GM10248 (cell line): ENCODE results near the gene BTBD16.

Source experiments
- CTCF ChIA-PET: fragments of 300-600 bp; sonication (Branson Sonifier 250); formaldehyde crosslinking; extraction: SDS; loops from one replicate; lab custom pipeline; 2021; ENCODE audit warnings: antibody characterized with exemption; lab: Yijun Ruan, JAX
- POLR2A ChIA-PET: fragments of 350-650 bp; sonication (Branson Sonifier 250); formaldehyde crosslinking; extraction: SDS; loops from one replicate; lab custom pipeline; 2020; ENCODE audit warnings: antibody characterized with exemption; lab: Yijun Ruan, JAX
- DNase-seq: peaks from one replicate; pipeline ENCODE4 v3.0.0; 2012; ENCODE audit errors: extremely low spot score
- CTCF ChIP-seq: IDR thresholded peaks from 2 replicates; pipeline ENCODE4 v1.5.1; 2012; ENCODE audit warnings: mild to moderate bottlenecking, low read depth; ENCODE audit errors: extremely low read depth, missing control alignments, control extremely low read depth

Gene BTBD16

GRCh38 chr10:122350893-122351292 is 79.8 kb downstream of the BTBD16 start:
- POLR2A ChIA-PET = no interaction called here
- CTCF ChIA-PET = interaction anchor here (1.3 kb wide), 1 partner anchor 84 kb away, joined by 4 read pairs; no protein-coding TSS in a partner anchor
- TF ChIP-seq CTCF = no peak
- no peak for DNase-seq

DNA sequence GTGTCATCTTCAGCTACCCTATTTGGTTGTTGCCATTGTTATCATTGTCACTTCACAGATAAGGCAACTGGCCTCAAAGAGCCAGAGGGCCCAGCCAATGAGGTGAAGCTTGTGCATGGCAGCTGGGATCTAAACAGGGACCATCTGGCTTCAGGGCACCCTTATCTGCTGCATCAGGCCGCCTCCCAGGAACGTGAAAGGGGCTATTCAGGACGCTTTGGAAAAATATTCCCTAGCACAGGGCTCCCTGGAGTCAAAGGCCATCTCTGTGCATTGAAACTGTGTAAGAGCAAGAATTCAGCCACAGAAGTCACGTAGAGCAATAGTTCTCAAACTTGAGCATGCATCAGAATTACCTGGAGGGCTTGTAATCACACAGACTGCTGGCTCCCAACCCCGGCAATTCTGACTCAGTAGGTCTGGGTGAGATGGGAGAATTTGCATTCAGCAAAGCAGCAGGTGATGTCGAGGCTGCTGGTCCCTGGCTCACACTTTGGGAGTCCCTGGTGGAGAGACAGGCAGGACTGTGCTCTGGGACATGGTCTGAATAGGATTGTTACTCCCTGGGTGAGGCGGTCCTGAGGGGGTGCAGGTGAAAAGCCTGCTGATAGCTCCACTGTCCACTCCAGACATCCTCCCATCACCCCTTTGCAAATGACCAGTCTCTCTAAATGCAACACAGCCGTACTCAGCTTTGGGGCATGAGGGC is 81.9 kb downstream of the BTBD16 start:
- CTCF ChIA-PET = interaction anchor here (1.0 to 2.1 kb wide), 4 partner anchors 9 to 81 kb away, joined by 3 to 11 read pairs (median 3); no protein-coding TSS in a partner anchor

DNA sequence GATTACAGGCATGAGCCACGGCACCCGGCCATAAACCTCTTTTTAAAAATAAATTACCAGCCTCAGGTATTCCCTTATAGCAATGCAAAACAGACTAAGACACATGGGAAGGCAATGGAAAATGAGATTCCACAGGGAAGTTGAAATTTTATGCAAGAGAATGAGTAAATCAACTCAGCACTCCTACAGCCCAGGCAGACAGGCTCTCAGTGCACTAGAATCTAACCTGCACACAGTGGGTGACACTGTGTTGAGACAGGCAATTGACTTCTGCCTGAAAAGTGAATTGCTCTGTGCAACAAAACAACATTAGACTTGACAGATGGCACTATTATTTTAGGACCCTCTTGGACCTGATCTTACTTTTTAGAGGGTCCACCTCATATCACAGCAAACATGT is 83.3 kb downstream of the BTBD16 start:
- ChIA-PET POLR2A (no interaction called here), CTCF (interaction anchor here (1.1 to 2.1 kb wide), 2 partner anchors 12 to 80 kb away, joined by 3 to 11 read pairs; no protein-coding TSS in a partner anchor)
- DNase-seq = no peak
- TF ChIP-seq CTCF = no peak

More for the DNA sequence above, 81.9 kb downstream of the BTBD16 start:
- no peak for DNase-seq
- POLR2A ChIA-PET = no interaction called here
- no peak for TF ChIP-seq CTCF

DNA sequence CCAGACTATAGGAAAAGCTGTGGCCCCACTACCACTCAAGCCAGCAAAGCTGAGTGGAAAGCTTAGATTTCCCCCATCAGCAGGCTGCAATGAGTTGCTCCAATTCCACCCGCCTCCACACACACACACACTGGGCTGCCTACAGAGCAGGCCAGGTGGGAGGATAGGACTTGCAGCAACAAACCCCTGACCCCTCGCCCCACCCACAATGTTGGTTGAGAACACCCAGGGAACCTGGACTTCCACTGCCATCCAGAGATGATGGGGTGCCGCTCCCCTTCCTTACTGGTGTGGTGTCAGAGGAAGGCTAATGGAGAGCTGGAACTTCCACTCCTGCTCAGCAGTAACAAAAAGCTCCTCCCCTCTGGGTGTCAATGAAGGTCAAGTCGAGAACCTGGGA is 86.6 kb downstream of the BTBD16 start:
- ChIA-PET CTCF (interaction anchor here (0.9 kb wide), 1 partner anchor 33 kb away, joined by 6 read pairs; no protein-coding TSS in a partner anchor), POLR2A (no interaction called here)
- no peak for TF ChIP-seq CTCF
- no peak for DNase-seq

DNA sequence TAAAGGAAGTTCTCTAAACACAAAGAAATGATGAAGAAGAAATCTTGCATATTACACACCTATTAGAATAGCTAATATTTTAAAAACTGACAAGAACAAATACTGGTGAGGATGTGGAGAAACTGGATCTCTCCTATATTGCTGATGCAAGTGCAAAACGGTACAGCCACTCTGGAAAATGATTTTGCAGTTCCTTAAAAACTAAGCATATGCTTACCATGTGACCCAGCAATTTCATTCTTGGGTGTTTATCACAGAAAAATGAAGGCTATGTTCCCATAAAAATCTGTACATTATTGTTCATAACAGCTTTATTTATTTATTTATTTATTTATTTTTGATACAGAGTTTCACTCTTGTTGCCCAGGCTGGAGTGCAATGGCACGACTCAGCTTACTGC is 88.5 kb downstream of the BTBD16 start:
- ChIA-PET POLR2A (no interaction called here), CTCF (interaction anchor here (0.7 to 2.4 kb wide), 8 partner anchors 9 to 186 kb away, joined by 3 to 5 read pairs (median 4); no protein-coding TSS in a partner anchor)
- no peak for TF ChIP-seq CTCF
- no peak for DNase-seq

- DNase-seq = no peak
- TF ChIP-seq CTCF = no peak
- CTCF ChIA-PET = interaction anchor here (1.1 to 2.4 kb wide), 2 partner anchors 12 to 51 kb away, joined by 3 to 5 read pairs; no protein-coding TSS in a partner anchor
- POLR2A ChIA-PET = no interaction called here
Observed at GRCh38 chr10:122361046-122361445, 90.0 kb downstream of the BTBD16 start.
